HG03066 (cell line): ENCODE data around the gene IL2RA.
"Not testable (repeated sequence)": the region's sequence is repeated elsewhere in the genome, so short reads cannot be mapped to it uniquely, and the experiment has no call there.

Experiments used
- ATAC-seq: cut with Tn5 transposase; IDR thresholded peaks from one replicate; pipeline ENCODE4 v1.9.1; 2021; ENCODE audit warnings: low read depth; ENCODE audit not compliant: unreplicated experiment

Gene IL2RA

DNA sequence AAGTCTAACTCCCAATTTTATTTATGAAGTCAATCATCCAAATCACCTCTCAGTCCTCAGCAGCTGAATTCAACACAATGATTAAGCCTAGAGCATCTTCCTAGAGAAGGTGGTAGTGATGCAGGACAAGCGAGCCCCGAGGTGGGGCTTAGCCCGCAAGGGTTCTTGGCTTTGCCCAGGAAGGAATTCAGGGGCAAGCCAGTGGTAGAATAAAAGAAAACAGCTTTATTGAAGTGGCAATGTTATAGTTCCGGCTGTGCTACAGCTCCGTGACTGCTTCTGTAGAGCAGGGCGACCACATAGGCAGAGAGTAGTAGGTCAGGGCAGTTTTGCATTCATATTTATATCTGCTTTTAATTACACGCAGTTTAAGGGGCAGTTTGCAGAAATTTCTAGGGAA lies 18.1 kb downstream of the IL2RA start:
- ATAC-seq = no peak

DNA sequence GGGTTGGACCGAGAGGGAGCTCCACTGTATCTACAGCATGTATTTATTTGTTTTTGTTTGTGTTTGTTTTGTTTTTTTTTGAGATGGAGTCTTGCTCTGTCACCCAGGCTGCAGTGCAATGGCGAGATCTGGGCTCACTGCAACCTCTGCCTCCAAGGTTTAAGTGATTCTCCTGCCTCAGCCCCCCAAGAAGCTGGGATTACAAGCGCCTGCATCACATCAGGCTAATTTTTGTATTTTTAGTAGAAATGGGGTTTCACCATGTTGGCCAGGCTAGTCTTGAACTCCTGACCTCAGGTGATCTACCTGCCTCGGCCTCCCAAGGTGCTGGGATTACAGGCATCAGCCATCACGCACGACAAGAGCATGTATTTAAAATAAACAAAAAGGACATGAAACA lies 18.8 kb downstream of the IL2RA start:
- not testable (repeated sequence) for ATAC-seq

DNA sequence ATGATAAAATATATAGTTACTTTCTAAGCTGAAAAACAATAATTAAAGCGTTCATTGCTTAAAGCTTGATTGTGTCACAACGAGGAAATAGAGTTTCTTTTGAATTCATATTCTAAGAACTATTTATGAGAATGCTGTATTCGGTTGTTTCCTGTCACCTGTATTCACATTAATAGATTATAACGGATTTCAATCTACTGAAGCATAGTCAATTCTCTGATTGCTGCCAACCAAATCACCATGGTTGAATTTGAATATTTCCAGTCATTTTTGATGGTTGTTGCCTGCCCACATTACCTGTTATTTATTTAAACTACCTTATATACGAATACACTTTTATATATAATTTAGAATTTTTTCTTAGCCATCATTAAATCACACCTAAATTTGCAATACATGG lies 22.0 kb downstream of the IL2RA start:
- ATAC-seq = no peak

DNA sequence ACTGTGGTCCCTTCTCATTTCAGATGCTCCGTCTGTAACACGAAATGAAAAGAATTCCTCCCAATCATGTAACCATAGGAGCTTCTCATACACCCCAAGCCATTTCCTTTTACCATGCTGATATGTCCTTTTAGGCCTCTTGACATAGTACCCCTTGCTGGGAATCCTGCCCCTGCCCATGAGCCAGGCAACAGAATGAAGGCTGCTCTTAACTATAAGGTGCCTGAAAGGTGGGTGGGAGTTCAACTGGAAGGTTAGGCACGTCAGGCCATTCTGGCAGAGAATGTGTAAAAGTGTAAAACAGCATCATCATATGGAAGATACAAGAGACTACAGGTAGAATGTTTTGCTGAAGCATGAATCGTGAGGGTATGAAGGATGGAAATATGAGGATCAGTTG lies 22.5 kb downstream of the IL2RA start:
- ATAC-seq = no peak

DNA sequence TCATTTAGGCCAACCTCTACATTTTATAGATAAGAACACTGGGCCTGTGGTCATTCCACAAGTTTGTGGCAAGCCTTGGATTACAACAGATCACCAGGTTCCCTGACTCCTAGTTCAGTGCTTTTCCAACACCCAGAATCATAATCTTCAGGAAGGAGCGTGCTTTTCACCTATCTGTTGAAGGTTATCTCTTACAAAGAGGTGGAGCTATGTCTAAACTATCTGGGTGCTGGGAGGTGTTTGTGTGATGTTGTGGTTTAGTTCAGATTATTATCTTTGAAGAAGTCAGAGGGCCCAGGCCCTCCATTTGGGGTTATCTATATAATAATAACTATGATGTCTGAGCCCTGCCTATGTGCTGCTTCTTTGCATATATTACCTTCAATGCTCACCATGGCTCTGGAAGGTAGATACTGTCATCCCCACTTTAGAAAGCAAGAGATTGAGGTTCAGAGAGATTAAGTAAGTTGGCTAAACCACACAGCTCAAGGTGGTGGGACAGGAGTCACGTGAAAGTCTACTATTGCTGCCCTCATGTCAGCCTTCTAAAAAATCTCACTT lies 24.0 kb downstream of the IL2RA start:
- no peak for ATAC-seq

DNA sequence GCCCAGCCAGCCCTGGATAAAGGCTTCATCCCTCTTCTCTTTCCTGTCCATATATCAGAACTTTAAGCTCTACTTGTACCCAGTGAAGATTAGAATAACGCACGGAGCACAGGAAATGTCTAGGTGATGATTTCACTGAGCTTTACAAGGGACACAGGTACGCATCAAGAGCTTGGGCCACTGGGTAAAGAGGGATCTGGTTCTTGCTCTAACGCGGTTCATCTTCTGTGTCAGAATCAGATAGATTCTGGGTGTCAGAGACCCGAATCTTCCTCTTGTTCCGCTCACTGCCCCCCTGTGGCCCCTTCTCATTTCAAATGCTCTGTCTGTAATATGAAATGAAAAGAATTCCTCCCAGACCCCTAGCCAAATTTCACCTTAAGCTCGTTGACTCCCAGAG lies 24.7 kb downstream of the IL2RA start:
- no peak for ATAC-seq

DNA sequence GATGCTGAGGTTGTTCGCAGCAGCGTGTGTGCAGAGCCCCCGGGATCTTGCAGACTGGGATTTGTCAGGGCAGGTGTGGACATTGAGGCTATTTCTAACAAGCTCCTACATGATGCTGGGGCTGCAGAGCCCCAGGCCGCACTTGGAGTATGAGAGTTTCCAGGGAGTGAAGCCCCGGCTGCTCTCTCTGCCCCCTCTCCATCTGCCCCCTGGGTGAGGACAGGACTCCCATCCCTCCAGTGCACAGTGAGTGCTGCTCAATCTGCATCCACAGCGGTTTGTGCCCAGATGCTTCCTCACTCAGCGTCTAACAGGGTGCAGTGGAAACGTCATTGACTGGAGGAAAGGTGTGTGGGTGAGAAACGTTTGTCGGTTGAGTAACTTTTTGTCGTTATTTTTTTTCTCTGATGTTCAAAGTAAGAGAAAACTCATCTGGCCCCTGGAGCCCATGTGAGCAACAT lies 25.3 kb downstream of the IL2RA start:
- ATAC-seq = no peak

DNA sequence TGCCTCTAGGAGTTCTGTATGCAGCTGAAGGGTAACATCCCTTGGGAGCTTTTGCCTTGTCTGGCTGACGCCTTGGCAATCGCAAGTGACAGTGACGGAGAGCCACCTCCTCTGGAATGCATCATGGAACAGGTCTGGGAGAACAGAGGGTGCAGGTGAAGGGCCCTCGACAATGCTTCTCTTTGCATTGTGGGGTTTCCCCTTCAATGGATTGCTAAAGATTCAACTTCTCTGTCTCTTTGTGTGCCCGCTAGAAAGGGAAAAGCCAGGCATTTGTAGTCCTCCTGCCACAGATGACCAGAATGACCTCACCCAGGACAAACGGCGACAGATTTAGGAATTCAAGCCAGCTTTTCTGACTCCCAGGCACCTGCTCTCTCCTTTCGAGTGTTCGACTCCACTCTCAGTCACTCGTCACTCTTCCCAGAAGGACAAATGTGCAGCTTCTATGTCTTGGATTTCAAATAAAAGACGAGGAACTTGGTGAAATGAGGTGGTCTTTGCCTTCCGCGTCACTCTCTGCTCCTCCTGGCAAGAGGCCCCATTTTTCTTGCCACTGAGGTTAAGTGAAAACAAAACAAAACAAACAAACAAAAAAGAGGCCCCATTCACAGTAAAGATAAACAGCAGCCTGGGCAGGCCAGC lies 26.1 kb downstream of the IL2RA start:
- ATAC-seq = no peak

DNA sequence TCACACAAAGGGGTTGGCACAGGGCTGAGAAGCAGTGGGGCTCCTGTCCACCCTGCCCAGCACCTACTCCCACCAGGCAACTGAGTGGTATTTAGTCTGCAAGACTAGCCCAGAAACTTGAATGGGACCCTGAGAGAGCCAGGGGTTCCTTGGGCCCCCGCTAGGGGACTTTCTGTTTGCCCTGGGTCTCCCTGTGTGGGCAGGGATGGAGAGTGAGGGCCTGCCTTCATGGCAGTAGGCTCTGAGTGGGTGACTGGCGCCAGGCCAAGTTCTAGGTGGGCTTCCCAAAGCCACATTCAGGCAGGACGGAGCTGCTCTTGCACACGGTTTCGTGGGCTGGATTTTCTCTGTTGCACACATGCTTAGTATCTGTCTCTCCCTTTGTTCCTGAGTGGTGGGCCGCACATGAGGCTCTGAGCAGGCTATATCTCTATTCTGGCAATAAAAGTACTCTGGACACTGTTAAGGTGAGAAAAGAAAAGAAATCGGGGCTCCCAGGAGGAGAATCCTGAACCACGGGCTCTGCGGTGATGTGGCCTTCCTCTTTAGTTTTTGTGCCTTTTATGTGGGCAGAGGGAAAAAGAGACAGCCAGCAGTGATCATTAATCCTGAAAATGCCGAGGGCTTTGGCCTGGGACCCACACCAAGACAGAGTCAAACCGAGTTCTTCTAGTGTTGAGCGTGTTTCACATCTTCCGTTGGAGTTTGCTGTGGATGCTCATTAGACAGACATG lies 26.9 kb downstream of the IL2RA start:
- ATAC-seq = no peak

DNA sequence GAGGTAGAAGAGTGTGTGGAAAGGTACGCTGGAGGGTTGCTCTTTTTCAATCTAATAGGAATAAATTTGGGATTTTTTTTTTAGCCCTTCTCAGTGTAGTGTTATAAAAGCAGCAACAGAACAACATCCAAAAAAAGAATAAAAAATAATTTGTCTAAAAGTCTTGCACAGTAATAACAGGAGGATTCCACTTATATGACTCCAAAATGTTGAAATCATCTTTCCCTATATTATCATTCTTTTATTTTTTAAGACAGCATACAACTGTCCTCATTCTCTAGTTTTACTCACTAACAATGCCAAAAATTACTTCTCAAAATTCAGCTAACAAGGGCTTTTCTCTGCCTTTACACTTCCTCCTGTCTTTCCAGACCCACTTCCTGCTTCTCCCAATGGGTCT lies 27.8 kb downstream of the IL2RA start:
- ATAC-seq = no peak

DNA sequence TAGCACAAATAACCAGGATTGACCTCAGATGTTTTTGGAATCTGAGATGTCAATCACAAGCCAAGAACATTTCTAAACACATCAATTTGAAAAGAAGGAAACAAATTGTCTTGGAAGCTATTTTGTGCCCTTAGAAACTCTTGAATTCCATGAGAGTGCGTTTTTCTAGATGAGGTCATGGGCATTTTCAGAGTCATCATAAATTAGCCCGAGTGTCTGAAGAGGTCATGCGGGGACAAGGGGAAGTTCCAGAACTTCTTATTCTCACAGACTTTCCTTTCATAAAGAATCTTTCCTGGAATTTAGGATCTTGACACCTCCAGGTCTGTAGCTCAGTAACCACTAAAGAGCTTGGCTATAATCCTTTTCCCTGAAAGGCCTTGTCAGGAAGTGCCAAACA lies 28.2 kb downstream of the IL2RA start:
- ATAC-seq = no peak

DNA sequence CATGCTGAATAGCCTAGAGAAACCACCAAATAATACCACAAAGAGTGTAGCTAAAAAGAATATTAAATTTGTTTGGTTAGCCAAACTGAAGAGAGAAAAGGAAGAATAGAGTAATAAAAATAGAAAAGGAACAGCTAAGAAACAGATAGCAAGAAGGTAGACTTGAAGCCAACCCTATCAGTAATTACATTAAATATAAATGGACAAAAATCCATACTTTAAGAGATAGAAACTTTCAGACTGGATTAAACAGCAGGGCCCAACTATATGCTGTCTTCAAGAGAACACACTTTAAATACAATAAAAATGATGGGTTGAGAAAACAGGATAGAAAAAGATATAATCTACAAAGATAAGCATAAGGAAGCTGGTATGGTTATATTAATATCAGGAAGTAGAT lies 31.2 kb downstream of the IL2RA start:
- no peak for ATAC-seq

DNA sequence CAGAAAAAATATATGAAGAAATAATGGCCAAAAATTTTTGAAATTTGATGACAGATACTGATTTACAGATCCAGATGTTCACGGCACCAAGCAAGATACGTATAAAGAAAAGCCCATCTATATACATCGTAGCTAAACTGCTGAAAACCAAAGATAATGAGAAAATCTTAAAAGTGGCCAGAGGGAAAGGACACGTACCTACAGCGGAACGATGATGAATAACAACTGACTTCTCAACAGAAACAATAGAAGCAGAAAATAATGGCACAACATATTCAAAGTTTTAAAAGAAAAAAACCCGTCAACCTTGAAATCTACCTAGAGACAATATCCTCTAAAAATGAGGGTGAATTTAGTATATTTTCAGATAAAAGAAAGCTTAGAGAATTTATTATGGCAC lies 31.9 kb downstream of the IL2RA start:
- no peak for ATAC-seq

DNA sequence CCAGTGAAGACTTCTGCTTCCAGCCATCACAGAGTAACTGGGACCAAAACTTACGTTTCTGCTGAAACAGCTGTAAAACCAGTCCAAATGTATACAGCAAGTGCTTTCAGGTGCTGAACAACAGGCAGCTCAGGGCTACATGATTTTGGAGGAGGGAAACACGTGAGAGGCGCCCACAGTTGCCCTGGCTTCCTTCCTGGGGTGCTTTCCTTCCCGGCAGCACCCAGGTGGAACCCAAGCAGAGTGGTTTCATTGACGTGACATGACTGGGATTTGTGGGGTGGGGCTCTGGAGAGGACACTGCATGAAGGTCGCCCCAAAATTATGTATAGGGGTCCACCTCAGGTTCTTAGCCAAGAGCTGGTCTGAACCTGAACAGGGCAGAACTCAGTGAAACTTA lies 34.2 kb downstream of the IL2RA start:
- no peak for ATAC-seq

DNA sequence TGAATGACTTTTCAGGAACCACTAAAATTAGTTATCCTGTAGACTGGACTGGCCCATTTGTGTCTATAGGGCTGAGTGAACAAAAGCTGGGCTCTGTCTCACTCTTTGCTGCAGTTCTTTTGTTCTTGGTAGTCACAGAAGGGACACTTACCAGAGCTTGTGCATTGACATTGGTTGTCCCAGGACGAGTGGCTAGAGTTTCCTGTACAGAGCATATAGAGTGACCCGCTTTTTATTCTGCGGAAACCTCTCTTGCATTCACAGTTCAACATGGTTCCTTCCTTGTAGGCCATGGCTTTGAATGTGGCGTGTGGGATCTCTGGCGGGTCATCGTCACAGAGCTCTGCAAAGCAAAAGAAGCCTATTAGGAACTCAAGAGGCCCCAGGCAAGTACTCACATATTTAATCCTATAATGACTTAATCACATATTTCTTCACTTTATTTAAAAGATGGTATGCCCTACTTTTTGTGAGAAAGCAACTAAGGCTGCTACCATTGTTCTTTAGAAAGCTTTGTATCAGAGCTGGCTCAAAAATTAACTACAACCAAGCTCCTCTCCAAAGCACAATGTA lies 36.4 kb downstream of the IL2RA start:
- no peak for ATAC-seq

DNA sequence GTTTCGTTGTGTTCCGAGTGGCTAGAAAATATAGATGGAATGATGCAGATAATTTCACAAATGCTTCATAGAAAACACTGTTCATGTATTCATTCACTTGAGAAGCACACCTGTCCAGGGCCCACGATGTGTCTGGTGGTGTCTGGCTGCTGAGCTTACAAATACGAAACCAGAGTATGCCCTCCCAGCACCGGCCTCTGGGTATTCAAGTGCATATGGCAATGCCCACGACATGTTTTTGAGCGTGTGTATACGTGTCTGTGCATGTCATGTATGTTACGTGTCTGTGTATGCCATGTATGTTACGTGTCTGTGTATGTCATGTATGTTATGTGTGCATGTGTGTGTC lies 37.9 kb downstream of the IL2RA start:
- ATAC-seq = no peak

DNA sequence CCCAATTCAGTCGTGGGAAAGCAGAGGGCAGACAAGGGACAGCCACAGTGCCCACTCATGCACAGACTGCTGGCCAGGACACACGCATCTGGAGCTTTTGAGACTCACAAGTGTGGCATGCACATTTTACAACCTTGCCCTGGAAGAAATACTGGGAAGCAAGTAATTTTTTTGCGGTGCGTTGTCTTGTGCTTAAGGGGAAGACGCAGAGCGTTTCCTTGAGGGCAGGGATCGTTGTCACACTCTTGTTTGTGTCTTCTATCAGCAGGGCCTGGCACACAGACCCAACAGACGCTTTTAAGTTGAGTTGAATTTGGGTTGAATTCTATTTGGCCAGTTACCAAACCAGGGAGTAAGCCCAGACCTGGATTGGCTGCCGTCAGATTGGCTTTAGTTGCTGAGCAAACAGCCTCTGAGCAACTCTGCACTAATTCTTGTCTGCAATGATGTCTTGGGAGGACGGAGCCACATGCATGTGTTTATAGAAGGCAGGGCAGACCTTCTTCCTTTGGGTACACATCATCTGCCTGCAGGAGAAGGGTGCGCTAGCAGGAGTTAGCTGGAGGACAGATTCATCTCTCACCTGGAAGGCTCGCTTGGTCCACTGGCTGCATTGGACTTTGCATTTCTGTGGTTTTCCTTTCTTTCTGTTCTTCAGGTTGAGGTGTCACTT lies 38.4 kb downstream of the IL2RA start:
- ATAC-seq = no peak

DNA sequence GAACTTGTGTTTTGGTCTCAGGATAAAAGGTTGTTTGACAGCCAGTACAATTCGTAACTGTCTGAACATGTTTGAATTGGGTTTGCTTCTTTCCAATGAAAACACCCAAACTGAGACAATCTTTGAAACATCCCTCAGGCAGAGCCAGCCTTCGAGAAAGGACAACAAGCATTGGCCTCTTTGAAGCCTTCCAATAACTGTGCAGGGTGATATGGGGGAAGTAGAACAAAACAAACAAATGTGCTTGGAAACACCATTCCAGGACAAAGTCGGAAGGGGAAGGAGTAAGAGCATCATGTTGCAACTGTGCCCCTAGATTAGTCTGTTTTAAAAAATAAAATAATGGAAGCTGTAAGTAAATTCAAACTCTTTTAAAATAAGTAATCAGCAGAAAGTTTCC lies 39.5 kb downstream of the IL2RA start:
- ATAC-seq = no peak

DNA sequence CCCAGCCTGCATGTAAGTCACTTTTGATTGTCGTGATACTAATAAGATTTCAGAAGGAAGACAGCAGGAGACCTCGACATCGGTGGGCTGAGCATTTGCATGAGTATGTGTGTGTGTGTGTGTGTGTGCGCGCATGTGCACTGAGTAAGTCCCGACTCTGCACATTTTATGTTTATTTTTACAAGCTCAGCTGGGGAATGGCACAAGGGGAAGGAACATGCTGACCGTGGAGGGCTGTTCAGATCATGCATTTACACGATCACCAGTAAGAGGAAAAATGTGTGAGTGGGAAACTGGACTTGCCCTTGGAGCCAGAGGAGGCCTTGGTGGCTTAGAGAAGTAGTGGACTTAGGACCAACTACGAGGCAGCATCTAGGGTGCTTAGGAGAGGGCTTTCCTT lies 41.3 kb downstream of the IL2RA start:
- no peak for ATAC-seq

DNA sequence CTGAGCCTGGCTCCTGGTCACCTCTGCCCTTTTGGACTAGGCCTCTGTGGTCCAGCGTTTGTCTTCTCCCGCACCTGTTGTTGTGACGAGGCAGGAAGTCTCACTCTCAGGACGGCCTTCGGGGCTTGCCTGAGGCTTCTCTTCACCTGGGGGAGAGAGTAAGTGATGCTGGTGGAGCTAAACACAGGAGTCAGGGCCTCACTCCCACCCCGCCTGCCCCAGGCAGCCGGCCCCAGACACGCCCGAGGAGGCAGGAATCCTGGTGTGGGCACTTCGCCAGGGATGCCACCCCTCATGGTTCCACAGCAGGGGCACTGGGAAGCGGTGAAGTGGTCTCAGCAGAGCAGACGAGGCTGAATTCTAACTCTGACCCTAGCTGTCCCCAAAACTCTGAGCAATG lies 42.4 kb downstream of the IL2RA start:
- ATAC-seq = no peak

DNA sequence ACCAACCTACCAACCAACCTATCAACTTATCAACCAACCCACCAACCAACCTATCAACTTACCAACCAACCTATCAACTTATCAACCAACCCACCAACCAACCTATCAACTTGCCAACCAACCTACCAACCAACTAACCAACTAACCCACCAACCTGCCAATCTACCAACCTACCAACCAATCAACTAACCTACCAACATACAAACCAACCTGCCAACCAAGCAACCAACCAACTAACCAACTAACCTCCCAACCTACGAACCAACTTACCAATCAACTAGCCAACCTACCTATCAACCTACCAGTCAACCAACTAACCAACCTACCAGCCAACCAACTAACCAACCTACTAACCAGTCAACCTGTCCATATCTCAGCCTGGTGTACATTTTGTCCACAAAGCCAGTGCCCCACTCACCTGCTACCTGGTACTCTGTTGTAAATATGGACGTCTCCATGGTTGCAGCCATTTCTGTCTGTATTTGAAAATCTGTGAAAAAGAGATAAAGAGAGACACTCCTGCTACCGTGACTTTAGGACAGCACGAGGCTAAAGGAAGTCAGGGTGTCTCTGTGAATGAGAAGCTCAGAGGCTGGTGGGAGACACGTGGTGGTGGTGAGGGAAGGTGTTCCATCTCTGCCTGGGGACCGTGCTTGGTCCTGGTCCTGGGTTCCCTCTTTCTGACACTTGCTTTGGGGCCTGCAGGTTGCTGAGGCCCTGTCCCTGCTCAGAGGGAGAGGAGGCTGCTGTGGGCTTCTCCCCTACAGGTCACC lies 43.0 kb downstream of the IL2RA start:
- ATAC-seq = no peak
